ENCODE measurements around the gene KBTBD8. TPM values are rescaled to one million over a fixed set of nuclear protein-coding genes. Genes with fewer than 3 reads are reported as not detected.

Gene KBTBD8
- total RNA-seq, 4 donors from 2014 or later = 1.4 to 3.3 (median 2.4) TPM

DNA sequence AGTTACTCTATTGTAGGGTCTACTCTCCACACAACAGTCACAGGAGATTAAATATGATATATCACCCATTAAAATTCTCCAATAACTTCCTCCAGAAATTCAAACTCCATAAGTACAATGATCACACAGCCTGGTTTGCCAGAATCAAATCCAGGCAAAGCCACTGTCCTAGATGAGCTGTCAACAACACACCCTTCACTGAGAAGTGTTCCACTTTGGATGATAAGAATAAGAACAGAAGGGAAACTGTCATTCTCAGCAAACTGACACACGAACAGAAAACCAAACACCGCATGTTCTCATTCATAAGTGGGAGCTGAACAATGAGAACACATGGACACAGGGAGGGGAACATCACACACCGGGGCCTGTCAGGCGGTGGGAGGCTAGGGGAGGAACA lies 41.4 kb upstream of the KBTBD8 start:
- no peak for DNase-seq (ENCODE audit: extremely low spot score)
- Histone ChIP-seq H3K4me3 (no peak overlapping the region), H3K9me3 (no peaks in the 10 kb centered on the region), H3K27me3 (no peaks in the 10 kb centered on the region), H3K27ac (replicated peaks in 1 of 4) (no peak overlapping the region), H3K4me1 (no peaks in the 10 kb centered on the region), H3K36me3 (no peaks in the 10 kb centered on the region)
- intact Hi-C loops (cut with DNase I) = no loop called here
- TF ChIP-seq CTCF (IDR thresholded peaks at IDR 0.05) (no peak), POLR2A (IDR thresholded peaks at IDR 0.05; ENCODE audit: low read depth) (no peak), EP300 (IDR thresholded peaks at IDR 0.05) (no peak), POLR2AphosphoS5 (IDR thresholded peaks at IDR 0.05) (no peak)
- WGBS = 85% methylated on average over 4 of the region's 4 CpGs

DNA sequence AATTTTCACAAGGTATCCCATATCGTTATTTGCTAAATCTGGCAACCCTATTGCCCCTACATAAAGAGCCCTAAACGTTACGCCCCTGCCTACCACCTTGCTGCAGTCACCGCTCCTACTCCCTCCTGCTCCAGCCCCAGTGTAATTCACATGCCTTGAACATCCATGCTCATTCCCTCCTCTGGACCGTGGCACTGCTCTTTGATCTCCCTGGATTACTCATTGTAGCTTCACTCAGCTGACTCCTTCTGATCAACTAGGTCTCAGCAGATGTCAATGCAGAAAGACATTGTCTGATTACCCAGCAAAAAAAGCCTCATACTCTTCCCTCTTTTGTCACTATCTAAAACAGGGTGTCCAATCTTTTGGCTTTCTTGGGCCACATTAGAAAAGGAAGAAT lies 40.7 kb upstream of the KBTBD8 start:
- no peaks in the 10 kb centered on the region for H3K4me1 ChIP-seq
- no peaks in the 10 kb centered on the region for H3K9me3 ChIP-seq
- no peak overlapping the region for H3K4me3 ChIP-seq
- no peak for TF ChIP-seq EP300 (IDR thresholded peaks at IDR 0.05)
- TF ChIP-seq POLR2AphosphoS5 (IDR thresholded peaks at IDR 0.05) = no peak
- no peak for TF ChIP-seq POLR2A (IDR thresholded peaks at IDR 0.05; ENCODE audit: low read depth)
- no peak for TF ChIP-seq CTCF (IDR thresholded peaks at IDR 0.05)
- intact Hi-C loops (cut with DNase I) = no loop called here
- H3K36me3 ChIP-seq = no peaks in the 10 kb centered on the region
- WGBS = 80% methylated on average over 5 of the region's 5 CpGs
- no peak for DNase-seq (ENCODE audit: extremely low spot score)
- no peaks in the 10 kb centered on the region for H3K27me3 ChIP-seq
- no peak overlapping the region for H3K27ac ChIP-seq (replicated peaks in 1 of 4)

GRCh38 chr3:66958067-66958466 lies 40.0 kb upstream of the KBTBD8 start:
- no peak overlapping the region for H3K27ac ChIP-seq (replicated peaks in 1 of 4)
- no peaks in the 10 kb centered on the region for H3K27me3 ChIP-seq
- H3K4me3 ChIP-seq = no peak overlapping the region
- H3K9me3 ChIP-seq = no peaks in the 10 kb centered on the region
- intact Hi-C loops (cut with DNase I) = no loop called here
- DNase-seq (ENCODE audit: extremely low spot score) = no peak
- no peaks in the 10 kb centered on the region for H3K4me1 ChIP-seq
- no peaks in the 10 kb centered on the region for H3K36me3 ChIP-seq
- WGBS = 95% methylated on average over 1 of the region's 1 CpG
- TF ChIP-seq EP300 (IDR thresholded peaks at IDR 0.05) = no peak
- no peak for TF ChIP-seq CTCF (IDR thresholded peaks at IDR 0.05)
- no peak for TF ChIP-seq POLR2AphosphoS5 (IDR thresholded peaks at IDR 0.05)
- TF ChIP-seq POLR2A (IDR thresholded peaks at IDR 0.05; ENCODE audit: low read depth) = no peak

DNA sequence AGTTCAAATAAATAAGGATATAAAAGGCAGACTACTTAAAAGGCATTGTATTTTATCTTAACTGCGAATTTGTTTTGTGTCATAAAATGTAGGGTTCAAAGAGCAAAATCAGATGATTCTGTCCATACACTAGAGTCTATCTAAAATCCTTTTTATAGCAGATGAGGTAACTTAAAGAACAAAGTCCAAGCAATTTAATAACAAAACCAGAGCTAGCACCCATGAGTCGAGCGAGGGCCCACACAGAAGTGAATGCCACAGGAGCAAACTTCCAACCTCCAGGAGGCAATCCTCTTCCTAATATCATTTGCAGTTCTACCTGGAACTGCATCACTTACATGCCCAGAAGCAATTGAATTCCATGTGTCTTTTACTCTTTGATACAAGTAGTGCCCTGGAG lies 35.4 kb upstream of the KBTBD8 start:
- no peak for TF ChIP-seq CTCF (IDR thresholded peaks at IDR 0.05)
- TF ChIP-seq POLR2AphosphoS5 (IDR thresholded peaks at IDR 0.05) = no peak
- 92% methylated on average over 3 of the region's 3 CpGs for WGBS
- H3K36me3 ChIP-seq = no peaks in the 10 kb centered on the region
- H3K27me3 ChIP-seq = no peaks in the 10 kb centered on the region
- H3K4me3 ChIP-seq = no peak overlapping the region
- intact Hi-C loops (cut with DNase I) = loop anchor here (10.0 kb wide), 1 partner anchor 1942 kb away; no protein-coding TSS in a partner anchor
- H3K27ac ChIP-seq (replicated peaks in 1 of 4) = no peak overlapping the region
- no peaks in the 10 kb centered on the region for H3K9me3 ChIP-seq
- H3K4me1 ChIP-seq = no peaks in the 10 kb centered on the region
- no peak for DNase-seq (ENCODE audit: extremely low spot score)

- TF ChIP-seq POLR2AphosphoS5 (IDR thresholded peaks at IDR 0.05) (no peak), CTCF (IDR thresholded peaks at IDR 0.05) (no peak), EP300 (IDR thresholded peaks at IDR 0.05) (no peak), POLR2A (IDR thresholded peaks at IDR 0.05; ENCODE audit: low read depth) (no peak)
- H3K27me3 ChIP-seq = no peaks in the 10 kb centered on the region
- H3K9me3 ChIP-seq = no peaks in the 10 kb centered on the region
- H3K27ac ChIP-seq (replicated peaks in 1 of 4) = peak overlapping the region in 1 of 4 donors; percentile 68
- 49% methylated on average over 3 of the region's 3 CpGs for WGBS
- intact Hi-C loops (cut with DNase I) = loop anchor here (5.0 kb wide), 1 partner anchor 66 kb away; no protein-coding TSS in a partner anchor
- peaks cover 7 to 16% (median 12%) of the 10 kb centered on the region in 4 donors for H3K4me1 ChIP-seq
- H3K36me3 ChIP-seq = no peaks in the 10 kb centered on the region
- no peak overlapping the region for H3K4me3 ChIP-seq
- DNase-seq (ENCODE audit: extremely low spot score) = no peak
These were observed 26.9 kb upstream of the KBTBD8 start for GRCh38 chr3:66971245-66971644.

Measured in esophagus muscularis mucosa (tissue), 4 donors.